ENCODE results near the gene RAN.
A peak's percentile ranks its signal among the peaks of the same experiment; 100 is the strongest.

Gene RAN

DNA sequence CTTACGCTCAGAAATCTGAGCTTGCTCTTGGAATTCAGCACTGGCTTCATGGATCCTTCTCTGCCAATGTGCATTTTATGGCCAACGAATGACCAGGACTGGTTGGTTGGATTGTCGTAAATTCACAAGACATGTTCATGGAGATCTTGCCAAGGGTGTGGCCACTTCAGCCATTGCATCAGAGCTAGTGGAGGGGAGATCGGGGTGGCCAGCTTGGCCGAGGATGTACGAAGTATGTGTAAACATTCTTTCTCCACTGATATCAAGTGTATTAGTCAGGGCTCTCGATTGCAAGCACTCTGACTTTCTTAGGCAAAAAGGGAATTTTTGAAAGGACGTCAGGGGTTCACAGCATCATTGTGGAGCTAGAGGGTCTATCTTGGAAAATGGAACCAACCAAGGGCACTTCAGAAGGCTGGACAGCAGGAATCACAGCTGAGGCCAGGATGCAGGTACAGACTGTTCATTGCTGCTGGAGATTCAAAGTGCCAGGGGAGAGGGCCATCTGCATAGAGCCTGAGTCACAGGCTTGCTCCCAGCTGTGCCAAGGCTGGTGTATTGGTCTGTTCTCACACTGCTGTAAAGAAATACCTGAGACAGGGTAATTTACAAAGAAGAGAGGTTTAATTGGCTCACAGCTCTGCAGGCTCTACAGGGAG lies 49.0 kb downstream of the RAN start:
- H3K4me1 Mint-ChIP-seq = peaks cover 42% of the 10 kb centered on the region
- no peak overlapping the region for H3K4me3 Mint-ChIP-seq
- peaks cover 17% of the 10 kb centered on the region for H3K27me3 Mint-ChIP-seq (ENCODE audit: low read depth)
- no peaks in the 10 kb centered on the region for H3K36me3 Mint-ChIP-seq (ENCODE audit: low read depth)
- H3K27ac Mint-ChIP-seq = peak overlapping the region in 2 of 3 experiments; percentile 1 to 10
- TF ChIP-seq, protein P1, sequence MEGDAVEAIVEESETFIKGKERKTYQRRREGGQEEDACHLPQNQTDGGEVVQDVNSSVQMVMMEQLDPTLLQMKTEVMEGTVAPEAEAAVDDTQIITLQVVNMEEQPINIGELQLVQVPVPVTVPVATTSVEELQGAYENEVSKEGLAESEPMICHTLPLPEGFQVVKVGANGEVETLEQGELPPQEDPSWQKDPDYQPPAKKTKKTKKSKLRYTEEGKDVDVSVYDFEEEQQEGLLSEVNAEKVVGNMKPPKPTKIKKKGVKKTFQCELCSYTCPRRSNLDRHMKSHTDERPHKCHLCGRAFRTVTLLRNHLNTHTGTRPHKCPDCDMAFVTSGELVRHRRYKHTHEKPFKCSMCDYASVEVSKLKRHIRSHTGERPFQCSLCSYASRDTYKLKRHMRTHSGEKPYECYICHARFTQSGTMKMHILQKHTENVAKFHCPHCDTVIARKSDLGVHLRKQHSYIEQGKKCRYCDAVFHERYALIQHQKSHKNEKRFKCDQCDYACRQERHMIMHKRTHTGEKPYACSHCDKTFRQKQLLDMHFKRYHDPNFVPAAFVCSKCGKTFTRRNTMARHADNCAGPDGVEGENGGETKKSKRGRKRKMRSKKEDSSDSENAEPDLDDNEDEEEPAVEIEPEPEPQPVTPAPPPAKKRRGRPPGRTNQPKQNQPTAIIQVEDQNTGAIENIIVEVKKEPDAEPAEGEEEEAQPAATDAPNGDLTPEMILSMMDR (IDR thresholded peaks at IDR 0.05; ENCODE audit: unreplicated experiment in 3 of 3) = no peak
- peaks cover 2% of the 10 kb centered on the region for H3K9me3 Mint-ChIP-seq

GRCh38 chr12:130922511-130922953 lies 50.7 kb downstream of the RAN start:
- H3K27ac Mint-ChIP-seq = peak overlapping the region in 2 of 3 experiments; percentile 88
- TF ChIP-seq, protein P1 (IDR thresholded peaks at IDR 0.05; ENCODE audit: unreplicated experiment in 3 of 3) = no peak
- peaks cover 3% of the 10 kb centered on the region for H3K27me3 Mint-ChIP-seq (ENCODE audit: low read depth)
- H3K36me3 Mint-ChIP-seq (ENCODE audit: low read depth) = no peaks in the 10 kb centered on the region
- H3K9me3 Mint-ChIP-seq = peaks cover 2% of the 10 kb centered on the region
- peak overlapping the region in 1 of 3 experiments; percentile 30 for H3K4me3 Mint-ChIP-seq
- H3K4me1 Mint-ChIP-seq = peaks cover 39% of the 10 kb centered on the region

DNA sequence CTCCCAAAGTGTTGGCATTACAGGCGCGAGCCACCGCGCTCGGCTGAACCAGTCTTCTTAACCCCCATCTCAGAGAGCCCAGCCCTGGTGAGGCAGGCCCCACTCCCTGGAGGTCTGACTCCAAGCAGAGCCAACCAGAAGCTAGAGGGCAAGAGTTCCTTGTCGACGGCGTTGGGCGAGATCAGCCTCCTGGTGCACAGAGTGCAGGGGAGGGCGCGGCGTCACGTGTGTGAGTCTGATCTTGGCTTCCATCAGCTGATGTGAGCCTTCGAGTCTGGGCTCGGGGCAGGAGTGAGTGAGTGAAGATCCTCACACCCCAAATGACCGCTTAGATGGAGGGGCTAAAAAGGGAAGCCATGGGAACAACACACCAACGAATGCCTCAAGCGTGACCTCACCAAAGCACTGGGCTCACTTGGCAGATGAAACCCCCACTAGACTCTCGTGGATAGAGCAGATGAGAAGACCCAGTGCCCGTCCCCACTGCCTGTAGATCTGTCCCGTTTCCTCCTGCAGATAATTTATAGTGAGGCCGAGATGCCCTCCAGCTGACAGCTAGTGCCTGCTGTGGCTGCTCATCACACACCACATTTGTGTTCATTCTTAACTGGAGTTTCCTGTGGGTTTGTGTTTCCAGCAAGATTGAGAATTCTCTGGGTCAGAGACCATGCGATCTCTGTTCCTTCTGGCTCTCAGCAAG lies 53.2 kb downstream of the RAN start:
- Mint-ChIP-seq H3K27ac (peak overlapping the region in 2 of 3 experiments; percentile 55 to 69), H3K27me3 (ENCODE audit: low read depth) (peaks cover 6% of the 10 kb centered on the region), H3K36me3 (ENCODE audit: low read depth) (no peaks in the 10 kb centered on the region), H3K4me1 (peaks cover 44% of the 10 kb centered on the region), H3K9me3 (peaks cover 2% of the 10 kb centered on the region), H3K4me3 (peak overlapping the region in 1 of 3 experiments; percentile 31)
- TF ChIP-seq, protein P1 (IDR thresholded peaks at IDR 0.05; ENCODE audit: unreplicated experiment in 3 of 3) = no peak

GRCh38 chr12:130925666-130926015 lies 53.8 kb downstream of the RAN start:
- TF ChIP-seq, protein P1 (IDR thresholded peaks at IDR 0.05; ENCODE audit: unreplicated experiment in 3 of 3) = no peak
- Mint-ChIP-seq H3K4me1 (peaks cover 42% of the 10 kb centered on the region), H3K4me3 (peak overlapping the region in 1 of 3 experiments; percentile 35), H3K27ac (peak overlapping the region in 2 of 3 experiments; percentile 55 to 69), H3K27me3 (ENCODE audit: low read depth) (peaks cover 7% of the 10 kb centered on the region), H3K9me3 (peaks cover under 1% of the 10 kb centered on the region), H3K36me3 (ENCODE audit: low read depth) (no peaks in the 10 kb centered on the region)

Measured in nephron (organoid).